ENCODE measurements around the gene LIPG.

LIPG gene

DNA sequence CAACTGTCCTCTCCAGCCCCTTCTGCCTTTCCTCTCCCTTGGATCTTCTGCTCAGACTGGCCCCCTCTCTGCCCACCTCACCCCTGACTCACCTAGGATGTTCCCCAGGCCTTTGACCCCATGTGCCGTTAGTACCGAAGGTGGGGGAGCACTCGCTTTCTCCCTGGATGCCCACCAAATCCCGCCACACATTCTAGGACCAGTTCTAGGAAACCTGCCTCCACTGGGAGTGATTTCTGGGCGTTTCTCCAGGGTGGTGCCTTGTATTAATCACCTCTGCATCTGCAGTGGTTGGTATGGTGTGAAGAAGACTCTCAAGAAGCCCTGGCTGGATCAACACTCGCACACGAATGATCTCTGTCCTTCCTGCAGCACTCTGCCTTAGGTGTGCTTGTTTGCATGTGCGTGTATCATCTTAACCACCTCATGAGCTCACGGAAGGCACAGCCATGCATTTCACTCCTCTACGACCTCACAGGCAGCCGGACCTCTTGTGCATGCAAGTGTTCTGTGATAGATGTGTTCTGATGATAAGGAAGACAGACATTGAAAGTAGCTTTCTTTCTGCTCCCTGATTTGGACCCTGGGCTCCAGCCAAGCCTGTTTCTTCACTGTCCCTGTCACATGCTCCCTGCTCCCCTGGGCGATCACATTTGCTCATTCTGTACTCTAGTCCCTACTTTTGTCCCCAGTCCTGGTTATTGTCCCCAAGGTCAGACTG lies 69.4 kb downstream of the LIPG start:
- TF ChIP-seq CTCF (IDR thresholded peaks at IDR 0.05; ENCODE audit: low read depth, low read length), result no peak

DNA sequence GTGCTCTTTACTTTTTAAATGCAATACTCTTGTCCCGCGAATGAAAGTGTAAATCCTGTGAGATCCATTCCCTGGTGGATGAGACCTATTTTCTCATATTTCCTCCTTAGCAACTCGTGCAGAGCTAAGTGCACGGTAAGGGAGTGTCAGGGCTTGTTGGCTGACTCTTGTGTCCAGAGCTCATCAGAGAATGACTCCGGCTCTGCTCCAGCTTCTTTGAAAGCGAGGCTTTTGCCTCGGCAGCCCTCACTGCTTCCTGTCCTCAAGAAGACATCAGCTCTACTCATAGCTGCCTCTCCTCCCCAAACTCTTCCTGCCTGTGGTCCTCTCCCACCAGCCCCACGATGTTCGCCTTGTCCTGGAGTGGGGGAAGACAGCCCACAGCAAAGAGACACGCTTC lies 70.7 kb downstream of the LIPG start:
- TF ChIP-seq CTCF (IDR thresholded peaks at IDR 0.05; ENCODE audit: low read depth, low read length), result no peak
- DNase-seq (ENCODE audit: extremely low read depth, low read depth), result no peak

More for the DNA sequence above, 69.4 kb downstream of the LIPG start:
- no peak for DNase-seq (ENCODE audit: extremely low read depth, low read depth)

- DNase-seq (ENCODE audit: extremely low read depth, low read depth), result no peak
- no peak for TF ChIP-seq CTCF (IDR thresholded peaks at IDR 0.05; ENCODE audit: low read depth, low read length)
Measured at GRCh38 chr18:49638209-49638785, 76.4 kb downstream of the LIPG start.

- TF ChIP-seq CTCF (IDR thresholded peaks at IDR 0.05; ENCODE audit: low read depth, low read length), result no peak
Measured at GRCh38 chr18:49638891-49639557, 77.2 kb downstream of the LIPG start.

GRCh38 chr18:49639643-49640391 lies 78.0 kb downstream of the LIPG start:
- TF ChIP-seq CTCF (IDR thresholded peaks at IDR 0.05; ENCODE audit: low read depth, low read length), result no peak
- DNase-seq (ENCODE audit: extremely low read depth, low read depth), result no peak

More at GRCh38 chr18:49638891-49639557, 77.2 kb downstream of the LIPG start:
- DNase-seq (ENCODE audit: extremely low read depth, low read depth), result no peak

GRCh38 chr18:49640741-49641140 lies 78.9 kb downstream of the LIPG start:
- TF ChIP-seq CTCF (IDR thresholded peaks at IDR 0.05; ENCODE audit: low read depth, low read length), result no peak
- no peak for DNase-seq (ENCODE audit: extremely low read depth, low read depth)
